ENCODE results near the gene WHRN.

The WHRN gene

GRCh38 chr9:114505187-114506081, at the start of gene WHRN:
Gene WHRN (minus strand): TSS chr9:114505473. CDS start chr9:114504801, 672 bp downstream.
- peak; percentile 87 to 98 (median 95) for DNase-seq
- intact Hi-C loops (cut with DNase I): loop anchor here (5.0 to 10.0 kb wide), 2 partner anchors 68 to 149 kb away; partner anchors contain the start of gene TEX53

GRCh38 chr9:114553202-114553601, 47.9 kb upstream of the WHRN start:
- peak in 1 of 42 donors; percentile 4 for DNase-seq
- intact Hi-C loops (cut with DNase I): no loop called here

- intact Hi-C loops (cut with DNase I): no loop called here
- DNase-seq: no peak
These were observed 47.4 kb upstream of the WHRN start for GRCh38 chr9:114552706-114553105.

- intact Hi-C loops (cut with DNase I): no loop called here
- peak in 1 of 42 donors; percentile 3 for DNase-seq
These were observed 46.7 kb upstream of the WHRN start for GRCh38 chr9:114551750-114552685.

GRCh38 chr9:114549697-114550330, 44.5 kb upstream of the WHRN start:
- intact Hi-C loops (cut with DNase I): no loop called here
- DNase-seq: peak in 1 of 42 donors; percentile 38

- DNase-seq: peak in 1 of 42 donors; percentile 1
- intact Hi-C loops (cut with DNase I): no loop called here
These were observed 41.6 kb upstream of the WHRN start for GRCh38 chr9:114546851-114547250.

- intact Hi-C loops (cut with DNase I): no loop called here
These were observed 39.8 kb upstream of the WHRN start for GRCh38 chr9:114545055-114545454.

GRCh38 chr9:114539701-114540380, 34.6 kb upstream of the WHRN start:
- intact Hi-C loops (cut with DNase I): no loop called here
- no peak for DNase-seq

More at GRCh38 chr9:114545055-114545454, 39.8 kb upstream of the WHRN start:
- DNase-seq: no peak

GRCh38 chr9:114538241-114538640, 33.0 kb upstream of the WHRN start:
- intact Hi-C loops (cut with DNase I): no loop called here
- no peak for DNase-seq

- intact Hi-C loops (cut with DNase I): no loop called here
- no peak for DNase-seq
These were observed 27.4 kb upstream of the WHRN start for GRCh38 chr9:114532561-114533237.

GRCh38 chr9:114529285-114529684, 24.0 kb upstream of the WHRN start:
- intact Hi-C loops (cut with DNase I): no loop called here
- DNase-seq: no peak

GRCh38 chr9:114526807-114527206, 21.5 kb upstream of the WHRN start:
- intact Hi-C loops (cut with DNase I): no loop called here
- DNase-seq: no peak

- DNase-seq: no peak
- intact Hi-C loops (cut with DNase I): no loop called here
These were observed 20.2 kb upstream of the WHRN start for GRCh38 chr9:114525513-114525912.

- intact Hi-C loops (cut with DNase I): no loop called here
- no peak for DNase-seq
These were observed 19.0 kb upstream of the WHRN start for GRCh38 chr9:114524247-114524681.

GRCh38 chr9:114522847-114523246, 17.6 kb upstream of the WHRN start:
- intact Hi-C loops (cut with DNase I): no loop called here
- DNase-seq: no peak

- intact Hi-C loops (cut with DNase I): no loop called here
These were observed 17.0 kb upstream of the WHRN start for GRCh38 chr9:114522286-114522685.

GRCh38 chr9:114521846-114522245, 16.6 kb upstream of the WHRN start:
- intact Hi-C loops (cut with DNase I): no loop called here
- no peak for DNase-seq

More at GRCh38 chr9:114522286-114522685, 17.0 kb upstream of the WHRN start:
- DNase-seq: no peak

- intact Hi-C loops (cut with DNase I): no loop called here
- DNase-seq: no peak
These were observed 13.3 kb upstream of the WHRN start for GRCh38 chr9:114518599-114519022.

Data from head of caudate nucleus (tissue), 42 donors.